ENCODE data around the gene RBM44.
"Not testable (repeated sequence)": the region's sequence is repeated elsewhere in the genome, so short reads cannot be mapped to it uniquely, and the experiment has no call there.

Gene RBM44

GRCh38 chr2:237774811-237775553, 23.6 kb upstream of the RBM44 start:
- in situ Hi-C loops (cut with MboI; ENCODE audit: low sequenced_read_pairs): no loop called here

GRCh38 chr2:237779521-237779920, 19.1 kb upstream of the RBM44 start:
- in situ Hi-C loops (cut with MboI; ENCODE audit: low sequenced_read_pairs): no loop called here

DNA sequence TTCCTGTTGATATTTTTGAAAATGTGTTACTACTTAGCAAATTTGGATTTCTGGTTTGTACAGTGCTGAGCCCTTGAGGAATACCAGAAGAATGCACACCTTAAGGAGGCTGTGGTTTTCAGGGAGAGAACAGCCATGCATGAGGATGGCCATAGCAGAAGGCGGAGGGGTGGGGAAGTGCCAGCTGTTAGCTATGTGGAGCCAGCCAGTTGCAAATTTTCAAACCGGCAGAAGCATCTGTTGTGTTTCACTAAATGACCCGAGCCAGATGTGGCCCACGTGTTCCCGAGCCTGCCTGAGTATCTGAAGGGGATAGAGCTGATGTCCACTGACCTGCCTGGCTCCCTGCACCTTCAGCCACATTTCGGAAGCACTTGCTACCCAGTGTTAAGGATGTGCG, 16.4 kb upstream of the RBM44 start:
- in situ Hi-C loops (cut with MboI; ENCODE audit: low sequenced_read_pairs): no loop called here

- in situ Hi-C loops (cut with MboI; ENCODE audit: low sequenced_read_pairs): not testable (repeated sequence)
These were observed 14.9 kb upstream of the RBM44 start for GRCh38 chr2:237783678-237784077.

DNA sequence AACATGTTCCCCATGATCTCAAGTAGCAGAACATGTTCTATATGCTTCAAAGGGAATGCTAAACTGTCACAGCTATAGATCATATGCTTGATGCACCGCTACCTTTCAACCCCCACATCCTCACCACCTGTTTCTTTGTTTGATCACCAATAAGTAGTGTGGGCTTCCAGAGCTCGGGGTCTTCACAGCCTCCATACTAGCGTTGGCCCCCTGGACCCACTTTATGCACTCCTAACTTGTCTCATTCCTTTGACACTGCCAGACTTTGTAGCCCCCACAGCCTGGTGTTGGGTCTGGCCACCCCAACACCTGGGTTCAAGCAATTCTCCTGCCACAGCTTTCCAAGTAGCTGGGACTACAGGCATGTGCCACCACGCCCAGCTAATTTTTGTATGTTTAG, 11.6 kb upstream of the RBM44 start:
- in situ Hi-C loops (cut with MboI; ENCODE audit: low sequenced_read_pairs): no loop called here

GRCh38 chr2:237790353-237790752, 8.2 kb upstream of the RBM44 start:
- in situ Hi-C loops (cut with MboI; ENCODE audit: low sequenced_read_pairs): no loop called here

DNA sequence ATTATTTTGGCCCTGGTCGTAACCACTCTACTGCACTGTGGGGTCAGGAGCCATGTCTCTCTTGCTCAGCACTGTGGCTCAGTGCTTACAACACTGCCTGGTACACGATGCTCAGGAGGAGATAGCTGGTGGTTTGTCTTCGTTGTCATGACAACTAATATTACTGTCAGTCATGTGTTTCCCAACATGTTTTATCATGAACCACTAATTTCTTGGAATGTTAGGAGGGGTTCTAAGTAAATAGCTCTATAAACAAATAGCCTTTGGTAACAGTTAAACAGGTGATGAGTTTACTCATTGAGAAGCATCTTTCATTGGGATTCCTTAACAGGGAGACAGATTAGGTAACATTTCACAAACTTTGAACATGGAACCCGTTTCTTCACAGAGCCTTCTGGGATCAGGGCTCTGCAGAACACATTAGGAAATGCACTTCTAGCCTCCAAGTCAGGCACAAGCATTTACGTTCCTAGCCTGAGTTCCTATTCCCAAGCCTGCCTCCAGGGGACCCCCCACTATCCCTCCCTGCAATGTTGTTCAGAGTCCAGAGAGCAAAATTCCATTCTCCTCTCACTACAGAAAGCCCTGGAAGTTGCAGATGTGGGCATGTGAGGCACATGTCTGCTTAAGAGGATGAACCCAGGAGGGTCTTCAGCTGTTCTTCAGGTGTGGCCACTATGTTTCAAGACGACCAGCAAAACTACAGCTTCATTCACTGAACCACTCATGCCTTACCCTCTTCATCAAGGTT, 6.4 kb upstream of the RBM44 start:
- in situ Hi-C loops (cut with MboI; ENCODE audit: low sequenced_read_pairs): no loop called here

GRCh38 chr2:237797253-237797652, 1.3 kb upstream of the RBM44 start:
- in situ Hi-C loops (cut with MboI; ENCODE audit: low sequenced_read_pairs): no loop called here

GRCh38 chr2:237799060-237799428, 465 bp downstream of the RBM44 start:
- in situ Hi-C loops (cut with MboI; ENCODE audit: low sequenced_read_pairs): no loop called here

DNA sequence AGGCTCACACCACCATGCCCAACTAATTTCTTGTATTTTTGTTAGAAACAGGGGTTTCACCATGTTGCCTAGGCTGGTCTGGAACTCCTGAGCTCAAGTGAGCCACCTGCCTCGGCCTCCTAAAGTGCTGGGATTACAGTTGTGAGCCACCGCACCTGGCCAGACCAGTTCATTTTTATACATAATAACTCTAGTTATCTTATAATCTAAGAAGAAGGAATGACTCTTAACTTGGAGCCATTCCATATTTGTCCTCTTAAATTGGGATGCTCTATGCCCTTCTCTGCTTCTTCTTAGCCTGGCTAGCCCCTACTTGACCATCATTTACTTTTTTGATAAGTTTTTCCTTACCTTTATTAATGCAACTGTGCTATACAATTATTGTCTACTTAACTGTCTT, 2.9 kb downstream of the RBM44 start:
- in situ Hi-C loops (cut with MboI; ENCODE audit: low sequenced_read_pairs): no loop called here

GRCh38 chr2:237806334-237806733, 7.8 kb downstream of the RBM44 start:
- in situ Hi-C loops (cut with MboI; ENCODE audit: low sequenced_read_pairs): no loop called here

DNA sequence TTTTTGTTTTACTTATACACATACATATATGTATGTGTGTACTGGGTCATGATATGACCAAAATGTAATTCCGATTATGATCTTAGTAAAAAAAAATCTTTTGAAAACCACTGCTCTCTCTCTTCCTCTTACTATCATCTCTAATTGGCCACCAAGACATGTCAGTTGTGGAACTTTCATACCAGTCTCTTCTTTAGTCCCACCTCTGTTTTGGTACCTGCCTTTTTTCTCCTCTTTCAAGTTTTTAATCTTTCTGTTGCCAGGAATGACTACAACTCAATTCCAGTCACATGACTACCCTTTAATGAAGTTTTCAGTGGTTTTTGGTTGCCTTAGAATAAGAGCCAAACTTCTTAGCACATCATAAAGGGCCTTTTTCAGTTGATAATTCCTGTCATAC, 17.1 kb downstream of the RBM44 start:
- in situ Hi-C loops (cut with MboI; ENCODE audit: low sequenced_read_pairs): no loop called here

GRCh38 chr2:237816531-237816930, 18.0 kb downstream of the RBM44 start:
- in situ Hi-C loops (cut with MboI; ENCODE audit: low sequenced_read_pairs): no loop called here

GRCh38 chr2:237818066-237818473, 19.5 kb downstream of the RBM44 start:
- in situ Hi-C loops (cut with MboI; ENCODE audit: low sequenced_read_pairs): no loop called here

- in situ Hi-C loops (cut with MboI; ENCODE audit: low sequenced_read_pairs): no loop called here
These were observed 20.7 kb downstream of the RBM44 start for GRCh38 chr2:237819231-237819630.

DNA sequence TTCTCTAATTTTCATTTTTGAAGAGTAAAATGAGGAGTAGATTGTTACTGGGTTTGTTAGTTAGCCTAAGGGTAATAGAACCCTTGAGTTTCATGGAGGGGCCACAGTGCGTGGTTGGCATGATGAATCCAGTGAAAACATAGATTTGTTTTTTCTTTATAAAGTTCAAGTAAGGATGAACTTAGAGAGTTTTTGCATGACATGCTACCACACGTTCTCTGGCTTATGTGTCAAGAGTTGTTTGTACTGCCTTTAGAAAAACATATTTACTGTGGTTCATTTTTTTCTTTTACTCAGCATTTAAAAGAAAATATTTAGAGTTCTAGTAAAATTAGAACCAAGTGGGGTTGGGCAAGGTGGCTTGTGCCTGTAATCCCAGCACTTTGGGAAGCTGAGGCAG, 21.8 kb downstream of the RBM44 start:
- in situ Hi-C loops (cut with MboI; ENCODE audit: low sequenced_read_pairs): no loop called here

GRCh38 chr2:237823544-237823943, 25.0 kb downstream of the RBM44 start:
- in situ Hi-C loops (cut with MboI; ENCODE audit: low sequenced_read_pairs): no loop called here

DNA sequence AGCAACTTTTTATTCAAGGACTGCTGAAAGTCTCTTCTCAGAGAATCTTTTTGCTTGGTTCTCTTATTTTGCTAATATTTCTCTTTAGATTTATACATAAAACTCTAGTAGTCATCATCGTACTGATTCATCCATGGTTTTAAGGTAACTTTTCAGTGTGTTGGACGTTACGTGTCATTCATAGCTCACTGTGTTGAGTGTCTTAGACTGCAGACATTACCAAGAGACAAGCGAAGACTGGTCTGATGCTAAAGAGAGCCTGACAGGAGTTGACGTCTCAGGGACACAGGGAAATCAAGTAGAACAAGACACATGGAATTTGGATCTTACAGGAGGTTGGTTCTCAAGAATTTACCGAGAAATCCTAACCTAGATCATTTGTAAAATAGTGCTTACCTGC, 25.5 kb downstream of the RBM44 start:
- in situ Hi-C loops (cut with MboI; ENCODE audit: low sequenced_read_pairs): no loop called here

DNA sequence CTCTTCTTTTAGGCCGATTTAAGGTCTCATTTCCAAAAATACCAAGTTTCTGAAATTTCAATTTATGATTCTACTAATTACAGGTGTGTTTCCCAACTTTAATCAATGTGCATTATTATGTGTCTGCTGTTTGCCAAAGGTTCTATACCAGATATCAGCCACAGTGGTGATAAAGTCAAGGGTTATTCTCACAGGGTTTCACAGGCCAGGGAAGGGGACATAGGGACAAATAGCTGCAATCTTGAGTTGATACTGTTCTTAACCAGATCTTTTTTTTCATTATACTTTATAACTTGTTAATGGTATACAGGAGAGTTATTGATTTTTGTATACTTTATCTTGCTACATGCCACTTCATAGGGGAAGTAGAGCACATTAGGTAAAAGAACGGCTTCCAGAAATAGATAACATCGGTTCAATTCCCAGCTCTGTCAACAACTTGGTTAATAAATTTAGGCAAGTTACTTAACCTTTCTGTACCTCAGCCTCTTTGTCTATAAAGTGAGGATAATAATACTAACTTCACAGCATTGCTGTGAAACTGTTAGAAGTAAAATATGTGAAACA, 28.9 kb downstream of the RBM44 start:
- in situ Hi-C loops (cut with MboI; ENCODE audit: low sequenced_read_pairs): no loop called here

DNA sequence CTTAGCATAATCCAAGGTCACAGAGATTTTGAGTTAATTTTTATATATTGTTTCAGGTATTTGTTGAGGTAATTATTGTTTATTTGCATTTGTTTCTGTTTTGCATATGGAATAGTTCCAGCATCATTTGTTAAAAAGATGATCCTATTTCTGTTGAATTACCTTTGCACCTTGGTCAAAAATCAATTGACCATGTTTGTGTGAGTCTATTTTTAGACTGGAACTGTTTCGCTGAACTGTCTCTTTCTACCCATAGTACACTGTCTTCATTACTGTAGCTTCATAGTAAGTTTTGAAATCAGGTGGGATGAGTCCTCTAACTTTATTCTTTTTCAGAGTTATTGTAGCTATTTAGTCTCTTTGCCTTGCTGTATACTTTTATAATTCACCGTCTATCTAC, 31.9 kb downstream of the RBM44 start:
- in situ Hi-C loops (cut with MboI; ENCODE audit: low sequenced_read_pairs): no loop called here

GRCh38 chr2:237833546-237833945, 35.0 kb downstream of the RBM44 start:
- in situ Hi-C loops (cut with MboI; ENCODE audit: low sequenced_read_pairs): no loop called here

DNA sequence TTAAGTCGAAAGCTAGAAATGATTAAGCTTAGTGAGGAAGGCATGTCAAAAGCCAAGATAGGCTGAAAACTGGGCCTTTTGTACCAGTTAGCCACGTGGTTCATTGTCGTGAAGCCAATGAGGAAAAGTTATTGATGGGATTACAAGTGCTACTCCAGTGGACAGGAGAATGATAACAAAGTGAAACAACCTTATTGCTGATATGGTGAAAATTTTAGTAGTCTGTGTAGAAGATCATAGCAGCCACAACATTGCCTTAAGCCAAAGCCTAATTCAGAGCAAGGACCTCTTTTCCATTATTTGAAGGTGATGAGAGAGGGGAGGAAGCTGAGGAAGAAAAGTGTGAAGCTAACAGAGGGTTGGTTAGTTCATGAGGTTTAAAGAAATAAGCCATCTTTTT, 36.8 kb downstream of the RBM44 start:
- in situ Hi-C loops (cut with MboI; ENCODE audit: low sequenced_read_pairs): no loop called here
